SK-N-SH (cell line): ENCODE measurements around the gene MRTFB.

Source experiments
- EP300 ChIP-seq, 2 experiments: IDR thresholded peaks; 2 replicates each; pipeline versions ENCODE4 v1.4.0 to v1.6.1; 2012; ENCODE audit warnings: borderline replicate concordance in 1 of 2, low read depth in 1 of 2, low read length in 1 of 2
- TF ChIP-seq, protein P1 (sequence below): IDR thresholded peaks from 2 replicates; pipeline ENCODE4 v1.6.1; 2012; ENCODE audit warnings: mild to moderate bottlenecking, low read depth, low read length, moderate library complexity
- TF ChIP-seq, protein P2 (sequence below): IDR thresholded peaks from 2 replicates; pipeline ENCODE4 v1.4.0; 2012; ENCODE audit warnings: low read depth, borderline replicate concordance
- TF ChIP-seq, protein P3 (sequence below): fragments of 150-350 bp; IDR thresholded peaks from 2 replicates; pipeline ENCODE4 v1.6.1; 2017; ENCODE audit warnings: antibody characterized with exemption, low read length, low read depth, borderline replicate concordance

DNA sequence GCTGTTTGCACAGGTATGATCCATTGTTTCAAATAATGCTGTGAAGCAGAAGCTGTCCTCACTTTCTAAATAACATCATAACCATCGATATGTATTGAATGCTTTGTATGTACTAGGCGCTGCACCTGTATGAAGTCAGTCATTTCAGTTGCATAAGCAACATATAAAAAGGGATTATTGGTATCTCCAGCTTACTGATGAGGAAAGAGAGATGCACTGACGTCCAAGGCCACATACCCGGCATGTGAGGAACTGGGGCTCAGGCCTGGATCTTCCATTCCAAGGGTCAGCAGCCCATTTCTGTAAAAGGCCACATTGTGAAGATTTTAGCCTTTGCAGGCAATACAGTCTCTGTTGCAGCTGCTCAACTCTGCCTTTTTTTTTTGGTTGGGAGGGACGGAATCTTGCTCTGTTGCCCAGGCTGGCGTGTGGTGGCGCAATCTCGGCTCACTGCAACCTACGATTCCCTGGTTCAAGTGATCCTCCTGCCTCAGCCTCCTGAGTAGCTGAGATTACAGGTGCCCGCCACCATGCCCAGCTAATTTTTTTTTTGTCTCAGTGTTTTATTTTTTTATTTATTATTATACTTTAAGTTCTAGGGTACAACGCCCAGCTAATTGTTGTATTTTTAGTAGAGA lies 244.7 kb downstream of the MRTFB start:
- TF ChIP-seq, protein P1, sequence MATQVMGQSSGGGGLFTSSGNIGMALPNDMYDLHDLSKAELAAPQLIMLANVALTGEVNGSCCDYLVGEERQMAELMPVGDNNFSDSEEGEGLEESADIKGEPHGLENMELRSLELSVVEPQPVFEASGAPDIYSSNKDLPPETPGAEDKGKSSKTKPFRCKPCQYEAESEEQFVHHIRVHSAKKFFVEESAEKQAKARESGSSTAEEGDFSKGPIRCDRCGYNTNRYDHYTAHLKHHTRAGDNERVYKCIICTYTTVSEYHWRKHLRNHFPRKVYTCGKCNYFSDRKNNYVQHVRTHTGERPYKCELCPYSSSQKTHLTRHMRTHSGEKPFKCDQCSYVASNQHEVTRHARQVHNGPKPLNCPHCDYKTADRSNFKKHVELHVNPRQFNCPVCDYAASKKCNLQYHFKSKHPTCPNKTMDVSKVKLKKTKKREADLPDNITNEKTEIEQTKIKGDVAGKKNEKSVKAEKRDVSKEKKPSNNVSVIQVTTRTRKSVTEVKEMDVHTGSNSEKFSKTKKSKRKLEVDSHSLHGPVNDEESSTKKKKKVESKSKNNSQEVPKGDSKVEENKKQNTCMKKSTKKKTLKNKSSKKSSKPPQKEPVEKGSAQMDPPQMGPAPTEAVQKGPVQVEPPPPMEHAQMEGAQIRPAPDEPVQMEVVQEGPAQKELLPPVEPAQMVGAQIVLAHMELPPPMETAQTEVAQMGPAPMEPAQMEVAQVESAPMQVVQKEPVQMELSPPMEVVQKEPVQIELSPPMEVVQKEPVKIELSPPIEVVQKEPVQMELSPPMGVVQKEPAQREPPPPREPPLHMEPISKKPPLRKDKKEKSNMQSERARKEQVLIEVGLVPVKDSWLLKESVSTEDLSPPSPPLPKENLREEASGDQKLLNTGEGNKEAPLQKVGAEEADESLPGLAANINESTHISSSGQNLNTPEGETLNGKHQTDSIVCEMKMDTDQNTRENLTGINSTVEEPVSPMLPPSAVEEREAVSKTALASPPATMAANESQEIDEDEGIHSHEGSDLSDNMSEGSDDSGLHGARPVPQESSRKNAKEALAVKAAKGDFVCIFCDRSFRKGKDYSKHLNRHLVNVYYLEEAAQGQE, result no peak
- no peak for TF ChIP-seq EP300 (IDR thresholded peaks at IDR 0.05; ENCODE audit: borderline replicate concordance in 1 of 2, low read depth in 1 of 2, low read length in 1 of 2)
- TF ChIP-seq, protein P2, sequence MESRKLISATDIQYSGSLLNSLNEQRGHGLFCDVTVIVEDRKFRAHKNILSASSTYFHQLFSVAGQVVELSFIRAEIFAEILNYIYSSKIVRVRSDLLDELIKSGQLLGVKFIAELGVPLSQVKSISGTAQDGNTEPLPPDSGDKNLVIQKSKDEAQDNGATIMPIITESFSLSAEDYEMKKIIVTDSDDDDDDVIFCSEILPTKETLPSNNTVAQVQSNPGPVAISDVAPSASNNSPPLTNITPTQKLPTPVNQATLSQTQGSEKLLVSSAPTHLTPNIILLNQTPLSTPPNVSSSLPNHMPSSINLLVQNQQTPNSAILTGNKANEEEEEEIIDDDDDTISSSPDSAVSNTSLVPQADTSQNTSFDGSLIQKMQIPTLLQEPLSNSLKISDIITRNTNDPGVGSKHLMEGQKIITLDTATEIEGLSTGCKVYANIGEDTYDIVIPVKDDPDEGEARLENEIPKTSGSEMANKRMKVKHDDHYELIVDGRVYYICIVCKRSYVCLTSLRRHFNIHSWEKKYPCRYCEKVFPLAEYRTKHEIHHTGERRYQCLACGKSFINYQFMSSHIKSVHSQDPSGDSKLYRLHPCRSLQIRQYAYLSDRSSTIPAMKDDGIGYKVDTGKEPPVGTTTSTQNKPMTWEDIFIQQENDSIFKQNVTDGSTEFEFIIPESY, result no peak
- TF ChIP-seq, protein P3, sequence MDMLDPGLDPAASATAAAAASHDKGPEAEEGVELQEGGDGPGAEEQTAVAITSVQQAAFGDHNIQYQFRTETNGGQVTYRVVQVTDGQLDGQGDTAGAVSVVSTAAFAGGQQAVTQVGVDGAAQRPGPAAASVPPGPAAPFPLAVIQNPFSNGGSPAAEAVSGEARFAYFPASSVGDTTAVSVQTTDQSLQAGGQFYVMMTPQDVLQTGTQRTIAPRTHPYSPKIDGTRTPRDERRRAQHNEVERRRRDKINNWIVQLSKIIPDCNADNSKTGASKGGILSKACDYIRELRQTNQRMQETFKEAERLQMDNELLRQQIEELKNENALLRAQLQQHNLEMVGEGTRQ, result no peak
